ENCODE data around the gene ACSS1. TPM values are rescaled to one million over a fixed set of nuclear protein-coding genes. Genes with fewer than 3 reads are reported as not detected.

The ACSS1 gene
- total RNA-seq, 1 experiment from 2014 or later, result 13.0 TPM

DNA sequence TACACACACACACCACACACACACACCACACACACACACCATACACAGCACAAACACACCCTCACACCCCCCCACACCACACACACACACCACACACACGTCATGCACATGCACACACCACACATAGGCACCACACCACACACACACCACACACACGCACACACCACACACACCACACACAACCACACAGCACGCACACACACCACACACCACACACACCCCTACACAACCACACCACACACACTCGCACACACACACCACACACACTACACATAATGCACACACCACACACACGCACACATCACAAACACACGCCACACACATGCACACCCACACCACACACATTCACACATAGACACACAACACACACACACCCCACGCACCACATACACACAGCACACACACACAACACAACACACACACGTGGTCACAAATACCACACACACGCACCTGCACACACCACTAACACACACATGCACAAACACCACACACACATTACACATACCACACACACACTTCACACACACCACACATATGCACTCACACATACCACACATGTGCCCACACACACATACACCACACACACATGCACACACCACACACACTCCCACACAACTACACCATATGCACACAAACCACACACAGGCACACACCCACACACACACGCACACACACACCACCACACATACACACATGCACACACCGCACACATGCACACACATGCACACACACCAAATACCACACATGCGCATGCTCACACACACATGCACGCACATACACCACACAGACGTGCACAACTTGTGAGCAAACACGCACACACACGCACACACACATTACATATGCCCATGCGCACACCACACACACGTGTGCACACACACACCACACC, 9.4 kb upstream of the ACSS1 start:
- DNase-seq, result no peak
- H3K27ac ChIP-seq, result no peak overlapping the region
- H3K27me3 ChIP-seq, result no peaks in the 10 kb centered on the region
- no peaks in the 10 kb centered on the region for H3K4me1 ChIP-seq
- no peaks in the 10 kb centered on the region for H3K36me3 ChIP-seq
- H3K4me3 ChIP-seq, result no peak overlapping the region
- no peaks in the 10 kb centered on the region for H3K9me3 ChIP-seq (replicated peaks)

DNA sequence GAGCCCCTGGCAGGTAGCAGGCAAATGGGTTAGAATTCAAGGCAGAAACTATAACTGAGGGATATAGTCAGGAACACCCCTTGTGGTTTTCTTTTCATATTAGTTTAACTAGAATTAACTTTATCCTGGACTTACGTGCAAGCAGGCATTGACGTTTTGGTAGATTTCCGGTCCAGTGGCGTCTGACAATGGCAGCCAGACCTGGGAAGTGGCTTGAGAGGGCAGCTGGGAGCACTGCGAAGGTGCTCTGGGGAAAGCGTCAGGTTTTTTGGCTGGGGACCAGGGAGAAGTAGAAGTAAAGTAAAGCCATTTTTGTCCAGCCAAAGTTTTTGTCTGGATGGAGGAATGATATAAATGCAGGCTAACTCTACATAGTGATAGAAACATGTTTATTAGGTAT, 8.4 kb upstream of the ACSS1 start:
- Histone ChIP-seq H3K9me3 (replicated peaks) (no peaks in the 10 kb centered on the region), H3K4me1 (no peaks in the 10 kb centered on the region), H3K4me3 (no peak overlapping the region), H3K36me3 (no peaks in the 10 kb centered on the region), H3K27ac (no peak overlapping the region), H3K27me3 (no peaks in the 10 kb centered on the region)
- DNase-seq, result peak in 1 of 2 experiments; percentile 34

DNA sequence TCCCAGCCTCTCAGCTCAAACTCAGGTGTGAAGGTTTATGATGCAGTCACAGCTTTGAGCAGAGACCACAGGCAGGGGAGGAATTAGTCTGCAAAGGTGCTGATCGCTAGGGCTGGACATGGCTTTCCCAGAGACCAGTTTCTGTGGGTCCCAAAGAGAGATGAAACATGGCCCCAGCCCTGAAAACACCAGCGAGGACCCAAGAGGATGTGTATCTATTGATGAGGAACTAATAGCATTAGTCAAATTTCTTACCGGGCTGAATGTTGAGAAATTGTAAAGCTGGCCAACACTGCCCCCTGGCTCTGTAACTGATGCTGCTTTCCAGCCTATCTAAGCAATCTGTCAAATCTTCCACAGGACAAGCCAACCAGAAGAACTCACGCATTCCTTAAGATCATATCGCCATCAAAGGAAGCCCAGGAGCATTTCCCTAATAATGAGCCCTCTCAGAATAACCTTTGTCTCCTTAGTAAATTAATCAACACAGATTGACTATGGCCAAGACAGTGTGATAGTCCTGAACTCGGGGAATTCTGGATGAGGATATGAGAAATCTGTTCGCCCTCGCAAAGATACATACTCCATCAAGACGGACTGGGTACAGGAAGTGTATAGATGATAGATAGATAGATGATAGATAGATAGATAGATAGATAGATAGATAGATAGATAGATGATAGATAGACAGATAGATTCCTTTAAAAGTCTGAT, 7.8 kb upstream of the ACSS1 start:
- peak; percentile 33 to 78 for DNase-seq
- H3K27me3 ChIP-seq, result no peaks in the 10 kb centered on the region
- H3K27ac ChIP-seq, result no peak overlapping the region

DNA sequence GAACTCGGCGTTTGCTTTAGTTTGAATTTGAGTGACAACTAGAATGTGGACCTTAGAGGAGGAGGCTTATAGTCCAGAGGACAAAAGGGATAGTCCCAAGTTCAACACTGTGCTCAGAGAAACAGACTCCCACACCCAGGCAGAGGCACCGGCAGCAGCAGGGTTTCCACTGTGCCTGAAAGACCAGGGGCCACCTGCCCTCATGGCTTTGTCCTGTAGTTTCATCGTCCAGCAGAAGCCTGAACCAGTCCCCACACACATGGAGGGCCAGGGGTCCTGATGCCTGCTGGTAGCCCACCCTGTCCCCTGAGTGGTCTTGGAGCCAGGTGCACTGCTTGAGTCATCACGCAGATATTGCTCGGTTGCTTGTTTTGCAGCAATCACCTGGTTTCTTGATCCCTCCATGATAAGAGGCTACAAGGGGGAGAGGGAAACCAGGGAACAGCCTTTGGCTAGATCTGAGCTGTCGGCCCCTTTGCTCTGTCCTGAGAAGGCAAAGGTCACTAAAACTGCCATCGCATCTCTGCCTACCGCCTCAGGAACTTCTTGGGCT, 7.2 kb upstream of the ACSS1 start:
- no peaks in the 10 kb centered on the region for H3K36me3 ChIP-seq
- no peaks in the 10 kb centered on the region for H3K4me1 ChIP-seq
- no peak for DNase-seq
- H3K27ac ChIP-seq, result no peak overlapping the region
- no peaks in the 10 kb centered on the region for H3K9me3 ChIP-seq (replicated peaks)
- no peak overlapping the region for H3K4me3 ChIP-seq
- H3K27me3 ChIP-seq, result no peaks in the 10 kb centered on the region

More for the DNA sequence above, 7.8 kb upstream of the ACSS1 start:
- Histone ChIP-seq H3K9me3 (replicated peaks) (no peaks in the 10 kb centered on the region), H3K4me3 (no peak overlapping the region), H3K4me1 (no peaks in the 10 kb centered on the region), H3K36me3 (no peaks in the 10 kb centered on the region)

DNA sequence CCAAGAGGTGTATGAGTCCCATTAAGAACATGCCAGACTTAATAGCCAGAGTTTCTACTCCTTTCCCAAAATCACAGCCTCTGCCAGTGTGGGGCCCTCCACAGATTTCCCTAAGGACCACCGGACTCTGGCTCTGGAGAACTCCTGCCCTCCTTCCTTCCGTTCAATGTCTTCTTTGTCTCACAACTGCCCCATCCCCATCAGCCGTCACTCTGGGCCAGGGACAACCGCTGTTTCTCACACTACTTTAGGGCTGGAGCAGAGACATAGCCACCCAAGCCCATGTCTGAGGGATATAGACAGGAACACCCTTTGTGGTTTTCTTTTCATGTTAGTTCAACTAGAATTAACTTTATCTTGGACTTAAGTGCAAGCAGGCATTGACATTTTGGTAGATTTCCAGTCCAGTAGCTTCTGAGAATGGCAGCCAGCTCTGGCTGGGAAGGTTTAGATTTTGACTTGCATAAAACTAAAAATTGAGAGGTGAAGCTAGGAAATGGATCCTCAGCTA, 6.7 kb upstream of the ACSS1 start:
- Histone ChIP-seq H3K27me3 (no peaks in the 10 kb centered on the region), H3K4me3 (no peak overlapping the region), H3K4me1 (no peaks in the 10 kb centered on the region), H3K9me3 (replicated peaks) (no peaks in the 10 kb centered on the region), H3K36me3 (no peaks in the 10 kb centered on the region), H3K27ac (no peak overlapping the region)
- no peak for DNase-seq

DNA sequence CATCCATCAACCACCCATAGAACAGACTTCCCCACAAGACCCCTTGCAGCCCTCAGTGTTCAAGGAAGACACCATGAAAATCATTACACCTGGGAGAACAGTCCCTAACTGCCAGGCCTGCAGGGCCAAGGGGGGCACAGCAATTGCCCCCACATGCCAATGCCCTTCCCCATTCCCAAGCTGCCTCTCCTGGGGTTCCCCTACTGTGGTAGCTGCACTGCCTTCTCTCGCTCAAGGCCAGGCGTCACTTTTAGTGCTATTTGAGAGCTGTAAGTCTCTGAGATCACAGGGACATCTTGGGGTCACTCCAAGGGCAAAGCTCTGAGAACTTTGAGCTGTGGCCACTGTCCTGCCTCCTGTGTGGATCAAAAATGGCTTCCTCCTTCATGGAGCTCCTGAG, 6.0 kb upstream of the ACSS1 start:
- H3K36me3 ChIP-seq, result no peaks in the 10 kb centered on the region
- no peaks in the 10 kb centered on the region for H3K27me3 ChIP-seq
- H3K27ac ChIP-seq, result no peak overlapping the region
- no peak overlapping the region for H3K4me3 ChIP-seq
- DNase-seq, result no peak
- no peaks in the 10 kb centered on the region for H3K9me3 ChIP-seq (replicated peaks)
- no peaks in the 10 kb centered on the region for H3K4me1 ChIP-seq

DNA sequence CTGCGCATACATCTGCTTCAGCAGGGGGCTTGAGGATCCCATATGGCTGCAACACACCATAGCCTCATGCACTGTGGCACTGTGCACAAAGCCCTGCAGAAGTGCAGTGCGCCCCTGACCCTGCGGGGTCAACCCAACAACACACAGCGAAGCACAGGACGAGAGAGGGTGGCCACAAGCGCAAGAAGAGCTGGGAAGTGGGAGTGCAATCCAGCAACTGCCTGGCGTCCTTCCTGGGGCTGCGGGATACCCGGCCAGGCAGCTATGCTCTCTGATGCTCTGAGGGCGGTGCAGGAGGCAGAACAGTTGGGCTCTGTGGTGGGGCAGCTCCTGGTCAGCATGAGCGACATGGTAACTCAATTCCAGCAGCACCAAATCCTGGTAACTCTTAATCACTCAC, 5.6 kb upstream of the ACSS1 start:
- no peaks in the 10 kb centered on the region for H3K9me3 ChIP-seq (replicated peaks)
- no peak for DNase-seq
- H3K27ac ChIP-seq, result no peak overlapping the region
- H3K4me3 ChIP-seq, result no peak overlapping the region
- H3K4me1 ChIP-seq, result no peaks in the 10 kb centered on the region
- H3K27me3 ChIP-seq, result no peaks in the 10 kb centered on the region
- no peaks in the 10 kb centered on the region for H3K36me3 ChIP-seq

DNA sequence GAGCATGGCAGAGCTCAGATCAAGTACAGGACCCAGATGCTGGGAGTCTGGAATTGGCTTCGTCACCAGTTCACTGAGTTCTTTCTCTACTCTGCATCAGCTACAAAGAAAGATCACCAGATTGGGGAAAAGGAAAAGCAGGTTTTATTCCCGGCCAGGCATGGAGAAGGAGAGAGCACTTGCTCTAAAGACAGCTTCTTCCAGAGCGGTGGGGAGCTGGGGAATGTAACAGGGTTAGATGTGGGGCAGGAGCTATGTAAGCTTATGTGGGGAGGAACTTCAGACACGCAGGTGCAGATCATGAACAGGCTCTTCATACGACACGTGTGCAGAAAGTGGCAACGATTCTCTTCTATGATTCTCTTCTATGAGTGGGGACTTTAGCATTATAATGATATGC, 4.9 kb upstream of the ACSS1 start:
- Histone ChIP-seq H3K27ac (no peak overlapping the region), H3K4me3 (no peak overlapping the region), H3K4me1 (no peaks in the 10 kb centered on the region), H3K9me3 (replicated peaks) (no peaks in the 10 kb centered on the region), H3K36me3 (no peaks in the 10 kb centered on the region), H3K27me3 (no peaks in the 10 kb centered on the region)
- DNase-seq, result no peak

DNA sequence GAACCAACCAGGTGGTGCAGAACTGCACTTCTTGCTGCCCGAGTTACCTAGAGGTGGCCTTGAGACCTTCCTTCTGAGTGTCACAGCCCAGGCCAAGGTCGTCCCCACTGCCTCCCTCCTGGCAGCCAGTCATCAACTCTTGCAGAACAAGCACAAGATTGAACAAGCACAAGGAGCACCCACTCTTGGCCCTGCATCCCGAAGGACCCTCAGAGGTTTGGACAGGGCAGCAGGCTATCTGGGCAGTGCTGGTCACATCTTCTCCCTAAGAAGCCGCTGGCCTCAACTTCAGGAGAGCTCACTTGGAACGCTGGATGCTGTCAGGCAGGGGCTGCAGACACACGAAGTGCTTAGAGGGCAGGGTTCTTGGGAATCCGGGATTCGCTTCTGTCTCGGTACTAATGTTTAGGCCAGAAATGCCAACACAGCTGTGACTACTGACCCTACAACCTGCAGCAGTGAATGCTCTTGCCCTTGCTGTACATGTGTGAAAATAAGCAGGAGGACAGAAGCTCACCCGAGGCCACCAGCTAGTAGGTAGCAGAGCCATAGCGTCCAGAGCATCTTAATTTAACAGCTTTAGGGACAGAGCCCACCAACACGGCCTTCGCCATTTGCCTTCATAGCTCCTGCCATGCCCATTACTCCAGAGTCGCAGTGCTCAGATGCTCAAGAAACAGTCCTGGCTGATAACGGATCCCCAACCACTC, 4.0 kb upstream of the ACSS1 start:
- Histone ChIP-seq H3K27ac (no peak overlapping the region), H3K4me1 (no peaks in the 10 kb centered on the region), H3K36me3 (no peaks in the 10 kb centered on the region), H3K4me3 (no peak overlapping the region), H3K27me3 (no peaks in the 10 kb centered on the region), H3K9me3 (replicated peaks) (no peaks in the 10 kb centered on the region)
- no peak for DNase-seq

DNA sequence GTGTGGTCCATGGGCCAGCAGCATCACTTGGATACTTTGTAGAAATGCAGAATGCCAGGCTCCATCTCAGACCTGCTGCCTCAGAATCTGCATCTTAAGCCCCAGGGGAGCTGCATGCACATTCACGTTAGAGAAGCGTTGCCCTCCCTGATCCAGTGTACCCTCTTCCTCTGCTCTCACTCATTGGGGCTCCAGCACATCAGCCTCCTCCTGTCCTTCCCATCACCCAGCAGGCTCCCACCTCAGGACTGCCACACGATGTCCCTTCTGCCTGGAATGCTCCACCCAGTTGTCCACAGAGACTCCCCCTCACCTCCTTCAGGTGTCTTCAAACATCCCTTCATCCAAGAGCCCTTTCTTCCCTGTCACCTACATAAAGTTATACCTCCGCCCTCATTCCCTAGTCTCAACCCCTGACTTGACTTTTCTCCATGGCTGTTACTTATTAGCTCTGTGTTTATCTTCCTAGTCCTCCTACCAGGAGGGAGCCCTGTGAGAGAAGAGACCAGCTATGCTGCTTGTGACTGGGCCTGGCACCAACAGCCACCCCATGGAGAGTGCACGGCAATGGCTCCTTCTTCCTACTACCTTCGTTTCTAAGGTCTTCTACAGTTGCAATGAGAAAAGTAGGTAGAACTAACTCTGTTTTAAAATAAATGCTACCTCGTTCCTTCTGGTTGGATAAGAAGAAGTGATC, 3.3 kb upstream of the ACSS1 start:
- Histone ChIP-seq H3K27ac (no peak overlapping the region), H3K4me3 (no peak overlapping the region), H3K27me3 (no peaks in the 10 kb centered on the region), H3K36me3 (no peaks in the 10 kb centered on the region), H3K9me3 (replicated peaks) (no peaks in the 10 kb centered on the region), H3K4me1 (no peaks in the 10 kb centered on the region)
- no peak for DNase-seq

DNA sequence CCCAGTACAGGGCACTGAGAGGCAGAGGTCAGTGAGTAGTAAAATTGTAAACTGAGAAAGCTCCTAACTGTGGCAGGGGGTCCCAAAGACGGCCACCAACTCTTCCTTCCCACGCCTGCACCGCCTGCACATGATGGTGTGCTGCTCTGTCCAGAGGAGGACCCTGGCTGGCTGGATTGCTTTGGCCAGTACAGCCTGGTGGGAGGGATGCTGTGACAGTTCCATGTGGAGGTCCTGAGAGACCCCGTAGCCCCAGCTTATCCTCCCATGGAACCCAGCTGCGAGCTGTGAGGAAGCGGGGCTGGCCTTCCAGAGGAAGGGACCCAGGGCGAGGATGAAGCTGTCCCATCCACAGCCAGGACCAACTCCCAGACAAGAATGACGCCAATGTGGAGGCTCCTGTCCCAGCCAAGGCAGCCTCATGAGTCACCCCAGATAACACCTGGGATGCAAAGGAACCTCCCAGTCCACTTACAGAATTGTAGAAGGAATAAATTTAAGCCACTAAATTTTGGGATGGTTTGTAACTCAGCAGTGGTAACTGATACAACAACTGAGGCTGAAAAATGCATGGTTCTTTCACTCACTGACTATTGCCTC, 2.0 kb upstream of the ACSS1 start:
- Histone ChIP-seq H3K27me3 (no peaks in the 10 kb centered on the region), H3K4me1 (no peaks in the 10 kb centered on the region; the same call in 1 of the 2 replicates), H3K27ac (no peak overlapping the region), H3K4me3 (no peak overlapping the region), H3K36me3 (no peaks in the 10 kb centered on the region), H3K9me3 (replicated peaks) (no peaks in the 10 kb centered on the region)
- no peak for DNase-seq

DNA sequence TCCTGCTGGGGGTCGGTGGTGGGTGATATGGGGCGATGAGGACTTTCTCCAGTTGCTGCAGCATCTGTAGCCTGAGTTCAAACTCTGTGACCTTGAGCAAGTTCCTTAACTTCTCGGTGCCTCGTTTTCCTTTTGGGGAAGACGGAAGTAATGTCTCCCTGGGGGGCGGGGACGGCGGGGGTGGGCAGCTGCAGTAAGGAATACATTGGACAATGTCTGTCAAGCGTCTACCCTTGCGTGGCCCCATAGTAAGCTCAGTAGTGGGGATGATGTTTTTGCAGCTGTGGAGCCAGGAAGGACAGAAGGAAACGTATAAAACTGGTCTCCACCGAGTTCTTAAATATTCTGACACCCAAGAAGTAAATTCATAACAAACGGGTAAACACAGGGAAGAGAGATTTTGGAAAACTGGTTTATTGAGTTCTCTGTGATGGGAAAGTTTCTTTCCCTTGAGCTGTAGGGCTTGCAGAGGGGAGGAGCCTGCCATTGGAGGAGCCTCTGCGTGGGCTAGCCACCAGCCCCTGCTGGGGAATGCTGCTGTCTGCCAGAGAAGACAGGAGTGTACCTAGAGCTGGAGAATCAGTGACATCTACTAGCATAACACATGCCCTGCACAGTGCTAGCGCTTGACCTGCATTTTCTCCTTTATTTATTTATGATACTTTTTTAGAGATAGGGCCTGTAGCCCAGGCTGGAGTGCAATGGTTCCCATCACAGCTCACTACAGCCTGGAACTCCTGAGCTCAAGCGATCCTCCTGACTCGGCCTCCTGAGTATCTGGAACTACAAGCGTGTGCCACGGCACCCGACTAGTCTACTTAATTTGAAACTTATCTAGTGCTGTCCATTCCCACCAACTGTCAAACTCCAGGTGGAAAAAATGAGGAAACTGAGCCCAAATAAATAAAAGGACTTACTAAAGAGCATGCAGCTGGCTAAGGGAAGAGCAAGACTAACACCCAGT, 1.2 kb upstream of the ACSS1 start:
- Histone ChIP-seq H3K27ac (peak overlapping the region; percentile 63), H3K4me3 (peak overlapping the region; percentile 61), H3K9me3 (replicated peaks) (no peaks in the 10 kb centered on the region), H3K36me3 (no peaks in the 10 kb centered on the region), H3K4me1 (peaks cover 5% of the 10 kb centered on the region), H3K27me3 (no peaks in the 10 kb centered on the region)
- peak; percentile 56 to 69 for DNase-seq
